DND-41 (cell line): ENCODE results near the gene EXOC4.
"Not testable (repeated sequence)": the region's sequence is repeated elsewhere in the genome, so short reads cannot be mapped to it uniquely, and the experiment has no call there.

Experiments
- ATAC-seq: fragments of 200-7000 bp; cut with Tn5 transposase; 3 replicates; pipeline ENCODE4 v1.9.1; 2021; ENCODE audit warnings: low read depth; ENCODE audit not compliant: insufficient read depth
- DNase-seq: peaks from one replicate; pipeline ENCODE4 v3.0.0-alpha.2; 2020
- H2AFZ ChIP-seq: 2 replicates; pipeline ENCODE4 v1.6.0; 2012; ENCODE audit warnings: low read depth, low read length
- H3K27ac ChIP-seq: 2 replicates; pipeline ENCODE4 v1.5.1; 2012; ENCODE audit warnings: low read length, inconsistent platforms
- H3K27me3 ChIP-seq: fragments of 200-600 bp; sonication (generic); 2 replicates; pipeline ENCODE4 v1.6.0; 2012; ENCODE audit warnings: low read length, mild to moderate bottlenecking, inconsistent platforms; ENCODE audit not compliant: insufficient read depth, poor library complexity
- H3K36me3 ChIP-seq: 2 replicates; pipeline ENCODE4 v1.5.1; 2012; ENCODE audit warnings: low read length, inconsistent platforms; ENCODE audit not compliant: insufficient read depth
- H3K4me1 ChIP-seq: 2 replicates; pipeline ENCODE4 v1.5.1; 2012; ENCODE audit warnings: mild to moderate bottlenecking, low read length; ENCODE audit not compliant: insufficient read depth
- H3K4me2 ChIP-seq: 2 replicates; pipeline ENCODE4 v1.6.0; 2012; ENCODE audit warnings: mild to moderate bottlenecking, moderate library complexity, low read length, inconsistent platforms; ENCODE audit not compliant: insufficient read depth
- H3K4me3 ChIP-seq, 2 experiments: fragments of 200-600 bp in 1 of 2; shearing (Covaris generic) in 1 of 2; 2 replicates each; pipeline ENCODE4 v1.5.1; 2012 to 2016; ENCODE audit warnings: inconsistent platforms in 2 of 2, low read length in 2 of 2, mild to moderate bottlenecking in 2 of 2, low read depth in 1 of 2, moderate library complexity in 1 of 2
- H3K79me2 ChIP-seq: 2 replicates; pipeline ENCODE4 v1.6.0; 2012; ENCODE audit warnings: low read length, inconsistent platforms; ENCODE audit not compliant: insufficient read depth
- H3K9ac ChIP-seq: 2 replicates; pipeline ENCODE4 v1.6.0; 2012; ENCODE audit warnings: low read depth, mild to moderate bottlenecking, inconsistent platforms, low read length, moderate library complexity
- H3K9me3 ChIP-seq: 2 replicates; pipeline ENCODE4 v1.5.1; 2012; ENCODE audit warnings: low read length, moderate library complexity, mild to moderate bottlenecking, inconsistent platforms; ENCODE audit not compliant: insufficient read depth, severe bottlenecking
- H4K20me1 ChIP-seq: 2 replicates; pipeline ENCODE4 v1.6.0; 2012; ENCODE audit warnings: low read length; ENCODE audit not compliant: insufficient read depth
- EZH2 ChIP-seq: IDR thresholded peaks from 3 replicates; pipeline ENCODE4 v1.6.1; 2012; ENCODE audit warnings: borderline replicate concordance, low read depth, mild to moderate bottlenecking, moderate library complexity, low read length, inconsistent platforms; ENCODE audit not compliant: severe bottlenecking
- TF ChIP-seq, protein P1 (sequence below): IDR thresholded peaks from 2 replicates; pipeline ENCODE4 v1.5.1; 2012; ENCODE audit warnings: borderline replicate concordance, low read length, moderate library complexity, mild to moderate bottlenecking; ENCODE audit not compliant: poor library complexity, severe bottlenecking; ENCODE audit errors: extremely low read depth

Gene EXOC4

DNA sequence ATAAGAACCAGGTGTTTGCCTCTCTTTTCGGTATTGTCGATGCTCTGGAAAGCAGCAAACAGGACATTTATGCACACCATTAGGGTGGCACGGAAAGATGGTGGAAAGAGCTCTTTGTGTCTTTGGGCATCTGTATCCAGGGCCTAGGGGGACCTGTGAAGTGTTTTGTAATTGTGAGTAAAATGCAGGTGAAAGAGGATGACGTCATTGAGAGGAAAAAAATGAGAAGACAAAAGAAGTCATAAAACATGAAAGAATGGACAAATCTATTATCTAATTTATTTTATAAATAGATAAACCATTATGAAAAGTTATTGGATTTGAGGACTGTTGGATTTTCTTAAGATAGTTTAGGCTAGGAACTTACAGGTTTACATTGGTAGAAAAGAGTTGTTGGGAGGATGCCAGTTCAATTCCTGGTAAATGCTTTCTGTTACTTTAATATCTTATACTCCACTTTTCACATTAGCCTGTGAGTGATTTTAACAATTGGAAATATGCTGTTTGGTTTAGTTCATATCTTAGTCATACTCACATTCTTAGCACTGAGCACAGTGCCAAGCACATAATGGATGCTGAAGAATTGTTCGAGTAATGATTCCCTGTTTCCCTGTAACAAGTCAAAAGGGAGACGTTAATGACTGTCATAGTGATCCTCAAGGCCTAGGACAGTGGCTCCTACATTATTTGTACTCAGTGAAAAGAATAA is 62.6 kb downstream of the EXOC4 start:
- no peaks in the 10 kb centered on the region for H3K9me3 ChIP-seq
- H3K4me1 ChIP-seq: peaks cover 5% of the 10 kb centered on the region; the same call in 1 of the 2 replicates
- ATAC-seq (no peak), DNase-seq (no peak)
- H3K4me3 ChIP-seq: no peak overlapping the region
- no peak overlapping the region for H3K27ac ChIP-seq
- H4K20me1 ChIP-seq: no peaks in the 10 kb centered on the region
- H3K79me2 ChIP-seq: no peaks in the 10 kb centered on the region
- H3K27me3 ChIP-seq: no peaks in the 10 kb centered on the region
- H3K36me3 ChIP-seq: peaks cover 21% of the 10 kb centered on the region; the same call in 1 of the 2 replicates
- H3K4me2 ChIP-seq: no peak overlapping the region
- no peak overlapping the region for H2AFZ ChIP-seq
- H3K9ac ChIP-seq: no peak overlapping the region
- TF ChIP-seq EZH2: no peak
- TF ChIP-seq, protein P1, sequence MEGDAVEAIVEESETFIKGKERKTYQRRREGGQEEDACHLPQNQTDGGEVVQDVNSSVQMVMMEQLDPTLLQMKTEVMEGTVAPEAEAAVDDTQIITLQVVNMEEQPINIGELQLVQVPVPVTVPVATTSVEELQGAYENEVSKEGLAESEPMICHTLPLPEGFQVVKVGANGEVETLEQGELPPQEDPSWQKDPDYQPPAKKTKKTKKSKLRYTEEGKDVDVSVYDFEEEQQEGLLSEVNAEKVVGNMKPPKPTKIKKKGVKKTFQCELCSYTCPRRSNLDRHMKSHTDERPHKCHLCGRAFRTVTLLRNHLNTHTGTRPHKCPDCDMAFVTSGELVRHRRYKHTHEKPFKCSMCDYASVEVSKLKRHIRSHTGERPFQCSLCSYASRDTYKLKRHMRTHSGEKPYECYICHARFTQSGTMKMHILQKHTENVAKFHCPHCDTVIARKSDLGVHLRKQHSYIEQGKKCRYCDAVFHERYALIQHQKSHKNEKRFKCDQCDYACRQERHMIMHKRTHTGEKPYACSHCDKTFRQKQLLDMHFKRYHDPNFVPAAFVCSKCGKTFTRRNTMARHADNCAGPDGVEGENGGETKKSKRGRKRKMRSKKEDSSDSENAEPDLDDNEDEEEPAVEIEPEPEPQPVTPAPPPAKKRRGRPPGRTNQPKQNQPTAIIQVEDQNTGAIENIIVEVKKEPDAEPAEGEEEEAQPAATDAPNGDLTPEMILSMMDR: no peak

- TF ChIP-seq, protein P1: no peak
- TF ChIP-seq EZH2: no peak
- no peak for ATAC-seq
- Histone ChIP-seq H3K27me3 (no peaks in the 10 kb centered on the region), H3K4me1 (no peaks in the 10 kb centered on the region), H3K4me3 (no peak overlapping the region), H4K20me1 (no peaks in the 10 kb centered on the region), H3K9me3 (peaks cover 2% of the 10 kb centered on the region), H3K79me2 (no peaks in the 10 kb centered on the region), H3K4me2 (no peak overlapping the region), H2AFZ (no peak overlapping the region), H3K9ac (no peak overlapping the region), H3K27ac (no peak overlapping the region), H3K36me3 (peaks cover 25% of the 10 kb centered on the region; the same call in 1 of the 2 replicates)
- DNase-seq: no peak
Measured at GRCh38 chr7:133319842-133320241, 67.0 kb downstream of the EXOC4 start.

- H3K4me2 ChIP-seq: no peak overlapping the region
- H3K36me3 ChIP-seq: peaks cover 27% of the 10 kb centered on the region; the same call in 1 of the 2 replicates
- H2AFZ ChIP-seq: no peak overlapping the region
- no peaks in the 10 kb centered on the region for H3K27me3 ChIP-seq
- H3K79me2 ChIP-seq: no peaks in the 10 kb centered on the region
- no peaks in the 10 kb centered on the region for H4K20me1 ChIP-seq
- DNase-seq: no peak
- H3K4me3 ChIP-seq: no peak overlapping the region
- H3K4me1 ChIP-seq: no peaks in the 10 kb centered on the region
- no peak overlapping the region for H3K9ac ChIP-seq
- peaks cover 6% of the 10 kb centered on the region for H3K9me3 ChIP-seq
- TF ChIP-seq, protein P1: no peak
- TF ChIP-seq EZH2: no peak
- no peak for ATAC-seq
- H3K27ac ChIP-seq: no peak overlapping the region
Measured at GRCh38 chr7:133320891-133321290, 68.0 kb downstream of the EXOC4 start.

DNA sequence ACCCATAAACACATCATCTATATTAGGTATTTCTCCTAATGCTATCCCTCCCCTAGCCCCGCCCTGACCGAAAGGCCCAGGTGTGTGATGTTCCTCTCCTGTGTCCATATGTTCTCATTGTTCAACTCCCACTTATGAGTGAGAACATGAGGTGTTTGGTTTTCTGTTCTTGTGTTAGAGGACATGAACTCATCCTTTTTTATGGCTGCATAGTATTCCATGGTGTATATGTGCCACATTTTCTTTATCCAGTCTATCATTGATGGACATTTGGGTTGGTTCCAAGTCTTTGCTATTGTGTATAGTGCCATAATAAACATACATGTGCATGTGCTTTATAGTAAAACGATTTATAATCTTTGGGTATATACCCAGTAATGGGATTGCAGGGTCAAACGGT is 68.5 kb downstream of the EXOC4 start:
- not testable (repeated sequence) for H3K27ac ChIP-seq, ATAC-seq, H3K9ac ChIP-seq, H3K4me2 ChIP-seq, H3K4me1 ChIP-seq, H4K20me1 ChIP-seq, H3K9me3 ChIP-seq, H3K79me2 ChIP-seq, H2AFZ ChIP-seq, H3K4me3 ChIP-seq, H3K27me3 ChIP-seq, DNase-seq
- peaks cover 28% of the 10 kb centered on the region for H3K36me3 ChIP-seq

- not testable (repeated sequence) for H3K9ac ChIP-seq, H3K79me2 ChIP-seq, ATAC-seq, H3K27ac ChIP-seq, H3K9me3 ChIP-seq, H4K20me1 ChIP-seq, H3K27me3 ChIP-seq, DNase-seq, H3K4me3 ChIP-seq, H3K4me1 ChIP-seq, H2AFZ ChIP-seq, H3K4me2 ChIP-seq
- peaks cover 19% of the 10 kb centered on the region for H3K36me3 ChIP-seq
Measured at GRCh38 chr7:133326745-133327144, 73.9 kb downstream of the EXOC4 start.

DNA sequence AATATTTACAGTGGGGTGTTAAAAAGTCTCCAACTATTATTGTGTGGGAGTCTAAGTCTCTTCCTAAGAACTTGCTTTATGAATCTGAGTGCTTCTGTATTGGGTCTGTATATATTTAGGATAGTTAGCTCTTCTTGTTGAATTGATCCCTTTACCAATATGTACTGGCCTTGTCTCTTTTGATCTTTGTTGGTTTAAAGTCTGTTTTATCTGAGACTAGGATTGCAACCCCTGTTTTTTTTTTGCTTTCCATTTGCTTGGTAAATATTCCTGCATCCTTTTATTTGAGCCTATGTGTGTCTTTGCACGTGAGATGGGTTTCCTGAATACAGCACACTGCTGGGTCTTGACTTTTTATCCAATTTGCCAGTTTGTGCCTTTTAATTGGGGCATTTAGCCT is 75.1 kb downstream of the EXOC4 start:
- not testable (repeated sequence) for H3K4me3 ChIP-seq, DNase-seq, ATAC-seq, H2AFZ ChIP-seq, H3K27ac ChIP-seq, H3K27me3 ChIP-seq, H3K4me2 ChIP-seq, H3K79me2 ChIP-seq, H3K9ac ChIP-seq, H4K20me1 ChIP-seq, H3K4me1 ChIP-seq, H3K9me3 ChIP-seq
- peaks cover 19% of the 10 kb centered on the region for H3K36me3 ChIP-seq
